ENCODE data around the gene NTRK3.

NTRK3 gene

DNA sequence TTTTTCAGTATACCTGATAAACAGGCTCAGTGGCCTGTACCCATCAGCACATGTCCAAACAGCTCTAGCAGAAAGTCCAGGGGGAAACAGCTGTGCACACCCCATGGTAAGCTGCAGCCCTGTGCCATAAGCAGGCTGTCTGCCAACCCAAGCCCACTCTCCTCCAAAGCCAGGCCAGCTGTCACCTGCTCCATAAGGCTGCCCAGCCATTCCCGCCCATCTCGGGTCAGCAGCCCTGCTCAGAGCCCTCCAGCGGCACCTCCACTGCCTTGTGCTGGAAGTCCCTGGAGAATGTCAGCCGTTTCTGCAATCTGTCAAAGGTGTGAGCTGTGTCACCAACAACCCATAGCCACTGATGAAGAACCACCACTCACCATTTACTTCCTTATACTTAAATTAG lies 82.0 kb downstream of the NTRK3 start:
- no peak for DNase-seq

DNA sequence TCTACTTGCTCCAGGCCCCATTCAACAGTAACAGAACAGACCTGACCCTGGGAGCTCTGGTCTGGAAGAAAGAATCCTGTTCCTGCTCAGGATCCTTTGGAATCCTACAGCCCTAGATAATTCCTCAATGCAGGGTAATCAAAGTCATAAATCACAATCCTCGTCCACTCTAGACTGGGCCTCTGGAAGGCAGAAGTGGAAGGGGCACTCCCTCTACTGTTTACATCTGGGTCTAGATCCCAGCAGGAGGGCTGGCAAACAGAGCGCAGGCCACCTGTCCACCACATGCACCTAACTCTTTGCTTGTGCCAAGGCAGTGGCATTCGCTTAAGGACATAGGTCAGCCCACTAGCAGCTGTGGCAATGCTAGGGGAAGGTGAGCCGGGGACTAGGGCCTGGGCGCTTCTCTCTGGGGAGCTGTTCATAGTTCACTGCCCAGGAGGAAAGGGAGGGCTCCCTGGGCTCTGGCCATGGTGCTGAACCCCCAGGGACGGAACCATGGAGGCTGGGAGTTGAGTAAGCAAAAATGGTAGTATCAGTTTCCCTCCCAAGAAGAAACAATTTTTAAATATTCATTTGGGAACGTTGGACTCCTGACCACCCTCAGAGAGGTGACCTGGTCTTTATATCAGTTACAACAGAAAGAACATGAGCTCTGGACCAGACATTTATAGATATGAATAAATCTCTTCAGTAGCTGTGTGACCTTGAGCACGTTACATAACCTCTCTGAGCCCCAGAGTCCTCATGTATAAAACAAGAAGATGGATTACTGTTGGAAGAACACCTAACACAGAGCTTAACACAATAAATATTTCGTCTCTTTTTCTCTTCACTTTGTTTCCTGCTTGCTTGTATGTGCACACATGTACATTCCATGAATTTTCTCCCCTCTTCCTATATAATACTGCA lies 90.2 kb downstream of the NTRK3 start:
- DNase-seq = peak; percentile 54

DNA sequence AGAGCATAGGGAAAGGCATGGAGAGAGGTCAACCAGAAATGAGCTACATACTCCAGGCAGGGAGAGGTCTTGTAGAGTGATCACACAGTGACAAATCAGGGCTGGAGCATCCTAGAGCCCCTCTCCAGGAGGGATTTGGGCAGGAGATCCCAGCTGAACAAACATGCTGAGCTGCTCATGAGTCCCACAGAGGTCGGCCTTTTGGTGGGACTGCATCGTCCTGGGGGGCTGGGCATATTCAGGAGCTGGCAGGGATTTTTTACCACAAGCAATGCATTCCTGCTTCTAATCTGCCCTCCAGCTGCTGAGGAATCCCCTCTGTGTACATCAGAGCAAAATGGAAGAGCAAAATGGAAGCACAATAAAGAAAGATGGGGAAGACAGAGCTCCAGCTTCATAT lies 94.9 kb downstream of the NTRK3 start:
- no peak for DNase-seq

DNA sequence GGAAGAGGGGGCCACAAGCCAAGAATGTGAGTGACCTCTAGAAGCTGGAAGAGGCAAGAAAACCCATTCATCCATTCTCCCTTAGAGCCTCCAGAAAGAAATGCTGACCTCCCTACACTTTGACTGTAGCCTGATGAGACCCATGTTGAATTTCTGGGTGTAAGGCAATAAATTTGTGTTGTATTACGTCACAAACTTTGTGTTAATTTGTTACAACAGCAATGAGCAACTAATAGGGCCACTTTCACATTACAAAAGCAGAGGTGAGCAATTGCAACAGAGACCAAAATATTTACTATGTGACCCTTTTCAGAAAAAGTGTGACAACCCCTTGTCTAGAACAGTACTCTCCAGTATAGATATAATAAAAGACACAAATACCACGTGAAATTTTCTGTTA lies 101.2 kb downstream of the NTRK3 start:
- DNase-seq = no peak

- no peak for DNase-seq
These were observed 103.9 kb downstream of the NTRK3 start for GRCh38 chr15:88152672-88153071.

GRCh38 chr15:88147760-88148159 lies 108.8 kb downstream of the NTRK3 start:
- DNase-seq = no peak

DNA sequence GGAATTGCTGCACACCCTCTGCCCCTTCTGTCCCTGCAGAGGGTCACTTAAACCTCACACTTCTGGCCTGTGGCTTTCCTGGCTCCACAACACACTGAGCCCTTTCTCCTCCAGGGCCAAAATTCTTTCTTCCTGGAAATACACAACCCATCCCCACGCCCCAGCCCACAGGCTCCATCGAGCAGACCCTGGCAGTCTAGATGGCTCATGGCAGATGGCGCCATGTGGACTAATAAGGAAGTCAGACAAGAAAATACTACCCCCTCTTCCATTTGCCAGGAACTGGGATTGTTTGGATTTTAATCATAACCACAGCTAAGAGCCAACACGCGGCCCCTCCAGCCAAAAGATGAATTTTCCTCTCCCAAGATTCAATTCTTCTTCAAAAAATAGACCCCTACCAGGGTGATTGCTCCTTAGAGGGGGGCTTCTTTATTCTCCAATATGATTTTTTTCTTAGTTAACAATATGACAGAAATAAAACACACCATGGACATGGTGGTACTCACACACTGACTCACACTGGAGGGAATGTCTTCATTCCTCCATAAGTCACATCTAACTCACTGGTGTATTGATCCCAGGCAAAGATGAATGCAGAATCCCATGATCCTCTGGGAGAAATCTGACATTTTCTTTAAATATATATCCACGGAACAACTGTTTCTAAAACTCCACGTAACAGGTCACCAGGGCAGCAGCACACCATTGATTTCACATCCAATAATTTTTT lies 111.5 kb downstream of the NTRK3 start:
- DNase-seq = no peak

DNA sequence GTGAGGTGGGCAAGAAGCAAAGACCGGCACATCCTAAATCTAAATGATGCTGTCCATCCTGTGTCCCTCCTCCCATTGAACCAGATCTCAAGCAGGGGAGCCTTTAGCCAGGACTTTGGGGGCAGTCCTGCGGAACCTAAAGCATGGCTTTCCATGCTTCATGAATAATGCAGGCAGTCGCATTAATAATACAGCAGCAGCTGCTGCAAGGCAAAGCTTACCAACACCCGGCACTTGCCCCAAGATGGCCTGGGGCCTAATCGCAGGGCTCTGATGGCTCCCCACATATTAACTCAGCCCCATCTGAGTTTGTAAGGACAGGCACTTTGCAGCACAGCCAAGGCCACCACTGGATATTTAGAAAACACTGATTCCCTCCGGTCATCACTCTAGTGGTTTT lies 114.4 kb downstream of the NTRK3 start:
- DNase-seq = no peak

GRCh38 chr15:88141269-88141889 lies 115.2 kb downstream of the NTRK3 start:
- DNase-seq = no peak

DNA sequence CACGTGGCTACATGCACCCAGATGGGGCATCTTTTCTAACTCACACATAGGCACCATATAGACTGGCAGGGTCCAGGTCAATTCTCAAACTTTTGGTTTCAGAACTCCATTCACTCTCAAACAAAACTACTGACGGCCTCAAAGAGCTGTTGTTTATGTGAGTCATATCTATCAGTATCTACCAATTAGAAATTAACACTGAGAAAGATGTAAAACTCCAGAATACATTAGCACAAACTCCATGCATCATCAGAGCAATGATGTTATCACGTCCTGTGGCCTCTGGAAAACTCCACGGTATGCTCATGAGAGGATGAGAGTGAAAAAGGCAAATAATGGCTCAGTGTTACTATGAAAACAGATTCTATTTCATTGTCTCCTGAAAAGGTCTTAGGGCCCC lies 116.1 kb downstream of the NTRK3 start:
- no peak for DNase-seq

DNA sequence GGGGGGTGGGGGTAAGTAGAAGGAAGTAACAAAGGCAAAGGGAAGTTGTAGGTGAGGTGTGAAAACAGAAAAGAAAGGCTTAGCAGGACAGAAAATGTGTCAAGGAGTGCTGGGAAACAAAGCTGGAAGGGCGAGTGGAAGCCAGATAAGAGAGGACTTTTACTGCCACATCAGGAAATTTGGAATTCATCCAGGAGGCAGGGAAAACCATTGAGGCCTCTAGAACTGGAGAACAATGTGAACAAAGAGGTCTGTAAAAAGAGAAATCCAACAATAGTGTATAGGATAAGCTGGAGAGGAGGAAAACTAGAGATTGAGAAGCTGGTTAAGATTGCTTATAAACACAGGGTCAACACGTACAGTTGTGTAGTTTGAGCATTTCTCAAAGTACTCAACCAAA lies 116.6 kb downstream of the NTRK3 start:
- DNase-seq = no peak

DNA sequence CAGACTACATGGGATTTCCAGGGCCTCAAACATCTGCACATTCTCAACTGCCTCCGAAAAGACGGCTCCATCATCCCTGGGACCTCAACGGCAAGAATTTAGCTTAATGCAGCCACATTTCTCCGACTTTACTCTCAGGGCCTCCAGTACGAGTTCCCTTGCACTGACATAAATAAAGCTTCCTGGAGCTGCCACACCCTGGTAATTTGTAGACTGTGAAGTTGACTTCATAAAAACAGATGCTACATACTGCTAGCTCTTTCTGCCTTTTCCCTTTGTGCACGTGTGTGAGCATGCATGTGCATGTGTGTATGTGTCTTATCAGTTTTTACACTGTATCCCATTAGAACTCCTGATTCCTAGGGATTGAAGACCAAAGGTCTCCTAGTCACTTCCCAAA lies 122.7 kb downstream of the NTRK3 start:
- no peak for DNase-seq

DNA sequence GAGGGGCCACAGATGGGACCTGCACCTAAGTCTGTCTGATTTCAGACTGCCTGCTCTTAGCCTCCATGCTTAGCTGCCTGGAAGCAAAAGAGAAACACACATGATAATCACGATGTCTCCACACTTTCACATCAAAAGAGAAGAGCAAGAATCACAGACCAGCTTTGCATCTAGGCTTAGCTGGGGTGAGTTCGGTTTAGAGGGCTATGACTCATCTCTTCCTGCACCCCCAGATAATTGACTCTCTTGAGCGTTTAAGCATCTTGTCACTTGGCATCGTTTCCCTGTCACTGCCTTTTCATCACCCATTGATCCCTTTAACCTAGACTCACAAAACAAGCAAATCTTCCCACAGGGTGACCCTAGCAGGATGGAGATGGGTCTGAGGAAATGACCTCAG lies 124.0 kb downstream of the NTRK3 start:
- DNase-seq = no peak

- no peak for DNase-seq
These were observed 124.6 kb downstream of the NTRK3 start for GRCh38 chr15:88131937-88132336.

DNA sequence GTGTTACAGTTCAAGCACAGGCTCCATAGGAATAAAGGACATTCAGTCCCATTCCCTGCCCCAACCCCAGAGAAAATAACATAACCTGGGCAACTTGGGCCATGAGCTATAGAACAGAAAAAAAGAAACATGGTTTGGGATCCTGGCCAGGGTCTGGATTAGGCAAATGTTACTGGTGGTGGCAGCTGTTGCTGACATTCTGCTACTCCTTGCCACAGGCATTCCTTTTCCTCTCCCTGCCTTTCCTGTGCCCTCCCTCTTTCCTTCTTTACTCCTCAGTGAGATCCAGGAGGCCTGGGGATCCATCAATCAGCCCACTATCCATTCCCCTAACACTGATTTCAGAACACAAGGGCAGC lies 129.1 kb downstream of the NTRK3 start:
- no peak for DNase-seq

GRCh38 chr15:88126695-88127431 lies 129.7 kb downstream of the NTRK3 start:
- no peak for DNase-seq

- no peak for DNase-seq
These were observed 131.0 kb downstream of the NTRK3 start for GRCh38 chr15:88125576-88125975.

DNA sequence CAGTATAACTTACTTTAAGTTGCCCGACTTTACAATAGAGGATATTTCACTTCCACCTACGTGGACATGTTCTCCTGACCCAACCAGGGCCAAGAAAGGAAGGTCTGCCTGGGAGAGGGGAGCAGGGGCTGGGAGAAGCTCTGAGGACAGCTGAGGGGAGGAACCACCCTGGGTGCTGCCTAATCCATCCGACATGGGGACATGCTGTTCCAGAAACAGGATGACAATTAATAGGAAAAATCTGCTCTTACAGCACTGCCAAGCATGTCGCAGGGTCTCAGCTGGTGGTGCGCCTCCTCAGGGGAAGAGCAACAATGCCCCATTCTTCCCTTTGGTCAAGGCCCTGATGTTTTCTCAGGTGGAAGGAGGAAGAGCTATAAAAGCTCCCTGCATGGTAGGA lies 132.3 kb downstream of the NTRK3 start:
- no peak for DNase-seq

DNA sequence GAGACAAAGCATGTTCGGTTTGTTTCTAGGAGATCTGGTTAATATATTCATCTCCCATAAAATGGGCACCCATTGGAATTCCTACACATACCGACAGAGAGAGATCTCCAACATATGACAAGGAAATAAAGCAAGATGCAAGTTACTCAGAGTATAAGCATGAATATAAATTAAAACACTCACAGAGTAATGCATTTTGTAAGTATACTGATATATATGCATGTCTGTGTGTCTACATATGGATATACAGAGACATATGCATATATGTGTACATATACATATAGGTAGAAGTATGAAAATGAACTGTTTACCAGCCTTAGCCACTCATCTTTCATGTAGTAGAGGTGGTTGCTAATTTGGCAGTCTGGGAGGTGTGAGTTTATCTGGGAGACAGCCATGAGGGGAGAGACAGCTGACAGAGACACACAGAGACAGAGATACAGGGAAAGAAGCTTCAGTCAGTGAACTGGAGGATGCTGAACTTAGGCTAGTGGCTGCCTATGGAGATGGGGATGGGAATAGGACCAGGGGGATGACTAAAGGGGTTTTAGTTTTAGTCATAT lies 134.5 kb downstream of the NTRK3 start:
- no peak for DNase-seq

GRCh38 chr15:88120026-88120425 lies 136.5 kb downstream of the NTRK3 start:
- no peak for DNase-seq

DNA sequence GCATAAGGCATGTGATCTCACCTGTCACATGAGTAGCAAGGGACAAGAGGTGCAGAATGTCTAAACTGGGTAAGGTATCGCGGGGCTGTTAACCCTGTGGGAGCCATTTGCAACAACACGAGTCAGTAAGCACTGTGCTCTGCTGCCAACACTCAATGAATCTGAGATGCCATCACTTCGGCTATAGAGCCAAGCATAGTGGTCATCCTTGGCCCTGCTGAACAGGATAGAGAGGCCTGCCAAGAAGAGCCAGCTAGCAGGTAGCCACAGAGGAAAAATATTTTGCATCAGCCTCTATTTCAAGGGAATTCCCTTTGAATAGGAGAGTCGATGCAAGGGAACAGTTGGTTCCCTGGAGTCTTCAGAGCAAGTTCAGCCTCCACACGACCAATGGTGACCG lies 137.8 kb downstream of the NTRK3 start:
- DNase-seq = no peak

DNA sequence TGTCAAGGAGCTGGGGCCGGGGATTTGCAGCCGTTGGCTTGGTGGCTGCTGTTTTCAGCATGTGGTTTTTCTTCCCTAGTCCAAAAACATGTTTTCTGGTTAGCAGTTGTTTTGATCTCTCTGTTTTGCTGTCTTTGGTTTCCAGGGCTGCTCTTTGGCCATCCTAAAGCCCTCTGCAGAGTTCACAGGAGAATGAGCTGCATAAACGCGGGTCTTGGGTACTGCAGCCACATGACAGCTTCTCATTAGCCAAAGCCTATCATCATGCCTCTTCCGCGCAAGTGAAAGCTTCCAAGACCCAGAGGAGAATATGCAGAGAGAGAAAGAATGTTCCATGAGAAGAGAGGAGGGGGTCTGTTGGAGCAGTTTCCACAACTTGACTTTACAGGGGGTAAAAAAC lies 138.5 kb downstream of the NTRK3 start:
- no peak for DNase-seq
